H1 (cell line): ENCODE results near the gene CPM. TPM values are rescaled to one million over a fixed set of nuclear protein-coding genes. Genes with fewer than 3 reads are reported as not detected.

Source experiments
- ASH2L ChIP-seq: fragments of 200-600, 300-600 bp; sonication (generic); IDR thresholded peaks from one replicate; pipeline ENCODE4 v1.7.1; 2017; ENCODE audit warnings: low read length
- BACH1 ChIP-seq: IDR thresholded peaks from 2 replicates; pipeline ENCODE4 v1.6.1; 2012; ENCODE audit warnings: low read length, improper control_type of control experiment
- EP300 ChIP-seq, 2 experiments: IDR thresholded peaks; 1 replicate in 1 of 2; 2 replicates in 1 of 2; pipeline ENCODE4 v1.6.1; 2011 to 2012; ENCODE audit warnings: low read depth in 2 of 2, low read length in 2 of 2, mild to moderate bottlenecking in 2 of 2, borderline replicate concordance in 1 of 2, inconsistent platforms in 1 of 2, moderate library complexity in 1 of 2
- EZH2 ChIP-seq: fragments of 200-600 bp; sonication (generic); IDR thresholded peaks from 2 replicates; pipeline ENCODE4 v1.7.1; 2012; ENCODE audit warnings: low read depth, mild to moderate bottlenecking, moderate library complexity, low read length, inconsistent platforms; ENCODE audit not compliant: severe bottlenecking
- FOSL1 ChIP-seq: IDR thresholded peaks from 2 replicates; pipeline ENCODE4 v1.6.1; 2011; ENCODE audit warnings: mild to moderate bottlenecking, low read depth, low read length, moderate library complexity; ENCODE audit not compliant: insufficient read depth
- GTF2F1 ChIP-seq: IDR thresholded peaks from 2 replicates; pipeline ENCODE4 v1.6.1; 2012; ENCODE audit warnings: low read depth, low read length, improper control_type of control experiment, borderline replicate concordance
- HDAC6 ChIP-seq: IDR thresholded peaks from one replicate; pipeline ENCODE4 v1.7.1; 2012; ENCODE audit warnings: low read depth, mild to moderate bottlenecking, inconsistent platforms, low read length, moderate library complexity
- JUN ChIP-seq: IDR thresholded peaks from 2 replicates; pipeline ENCODE4 v1.6.1; 2011; ENCODE audit warnings: low read depth, mild to moderate bottlenecking, improper control_type of control experiment, low read length
- JUND ChIP-seq: IDR thresholded peaks from 2 replicates; pipeline ENCODE4 v1.6.1; 2011; ENCODE audit warnings: mild to moderate bottlenecking, improper control_type of control experiment, low read length
- MAFK ChIP-seq: IDR thresholded peaks from 2 replicates; pipeline ENCODE4 v1.6.1; 2012; ENCODE audit warnings: low read depth, mild to moderate bottlenecking, improper control_type of control experiment, low read length
- NRF1 ChIP-seq: IDR thresholded peaks from 2 replicates; pipeline ENCODE4 v1.6.1; 2011; ENCODE audit warnings: mild to moderate bottlenecking, low read depth, low read length, improper control_type of control experiment
- POLR2AphosphoS5 ChIP-seq: IDR thresholded peaks from 2 replicates; pipeline ENCODE4 v1.6.1; 2011; ENCODE audit warnings: low read depth, low read length
- RBBP5 ChIP-seq: IDR thresholded peaks from 2 replicates; pipeline ENCODE4 v1.7.1; 2012; ENCODE audit warnings: low read depth, mild to moderate bottlenecking, inconsistent platforms, low read length, moderate library complexity, borderline replicate concordance
- SRF ChIP-seq: IDR thresholded peaks from 2 replicates; pipeline ENCODE4 v1.6.1; 2011; ENCODE audit warnings: mild to moderate bottlenecking, low read depth, low read length, moderate library complexity
- TEAD4 ChIP-seq: IDR thresholded peaks from 2 replicates; pipeline ENCODE4 v1.6.1; 2012; ENCODE audit warnings: low read depth, low read length, inconsistent platforms, mixed read lengths
- polyA plus RNA-seq, 7 experiments: library from polyadenylated mRNA; depleted of rRNA in 3 of 7; stranded (reverse) in 5 of 7; unstranded in 2 of 7; fragments of >200 nt in 5 of 7; fragments of 200-250 nt in 2 of 7; gene quantifications; 1 replicate in 5 of 7; 2 replicates in 1 of 7; 4 replicates in 1 of 7; pipeline versions ENCODE4 v1.2.1 to v1.2.3, GENCODE V29; 2011 to 2013; ENCODE audit warnings: missing spikeins in 2 of 7, mixed read lengths in 2 of 7
- total RNA-seq: library from RNA; stranded (reverse); fragmentation: NEBNext Ultra II Directional; extraction: Animal tissue kit (Norgen Biotek cat#: 25700); gene quantifications from 2 replicates; pipeline ENCODE4 v1.2.1, GENCODE V29; 2021
- TF ChIP-seq, protein P1 (sequence below), 3 experiments: IDR thresholded peaks; 1 replicate in 2 of 3; 2 replicates in 1 of 3; pipeline versions ENCODE4 v1.5.1 to v1.6.1; 2011; ENCODE audit warnings: low read length in 3 of 3, mild to moderate bottlenecking in 3 of 3, inconsistent platforms in 2 of 3, low read depth in 1 of 3, moderate library complexity in 1 of 3; ENCODE audit not compliant: insufficient read depth in 1 of 3; ENCODE audit errors: control extremely low read depth in 1 of 3
- TF ChIP-seq, protein P2 (sequence below): IDR thresholded peaks from 2 replicates; pipeline ENCODE4 v1.6.1; 2012; ENCODE audit warnings: low read length, inconsistent platforms
- TF ChIP-seq, protein P3 (sequence below): IDR thresholded peaks from 2 replicates; pipeline ENCODE4 v1.6.1; 2011; ENCODE audit warnings: low read depth, mild to moderate bottlenecking, low read length; ENCODE audit not compliant: insufficient read depth

Gene CPM
- total and polyA plus RNA-seq, 2 of the 8 experiments (the other 6 are each of a cell fraction or from before 2014, with no cell fraction given), result 0.33 to 3.1 TPM

DNA sequence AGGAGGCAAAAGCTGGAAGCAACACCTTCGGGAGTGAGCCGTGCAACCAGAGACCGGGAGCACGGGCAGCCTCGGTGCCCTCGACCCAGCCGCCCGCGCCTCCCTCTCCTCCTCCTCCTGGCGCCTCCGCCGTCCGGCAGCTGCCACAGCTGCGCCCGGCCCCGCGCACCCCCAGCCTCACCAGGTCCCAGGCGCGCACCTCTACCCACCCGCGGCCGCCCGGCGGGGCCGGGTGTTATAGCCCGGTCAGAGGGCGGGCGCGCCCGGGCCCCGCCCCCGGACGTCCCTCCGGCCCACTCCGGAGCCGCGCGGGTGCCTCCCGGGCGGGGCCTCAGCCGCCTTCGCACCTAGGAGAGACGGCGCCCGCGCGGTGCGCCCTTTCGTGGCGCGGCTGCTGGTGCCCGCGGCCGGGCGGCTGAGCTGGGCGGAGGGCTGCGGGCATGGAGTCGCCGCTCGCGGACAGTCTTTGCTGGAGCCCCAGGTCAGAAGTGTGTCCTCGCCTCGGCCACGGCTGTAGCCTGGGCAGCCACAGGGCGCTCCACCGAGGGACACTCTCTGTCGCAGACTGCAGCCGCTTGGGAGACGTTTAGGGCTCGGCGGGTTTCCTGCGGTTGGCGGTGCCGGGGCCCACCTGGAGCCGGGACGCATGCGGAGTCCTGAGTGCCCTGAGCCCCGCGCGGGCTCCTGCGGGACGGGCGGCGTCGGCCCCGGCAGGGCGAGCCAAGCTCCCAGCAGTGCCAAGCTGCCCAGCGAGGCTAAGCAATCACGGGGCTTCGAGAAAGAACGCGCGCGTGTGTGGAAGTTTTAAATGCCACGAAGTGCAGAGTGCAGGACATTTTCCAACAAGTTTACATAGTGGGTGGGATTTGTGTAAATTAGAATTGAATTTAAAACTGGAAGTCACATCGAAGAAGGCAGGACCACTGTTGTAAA lies at the start of gene CPM (continued):
- TF ChIP-seq BACH1 (peak; percentile 25; the same call in 1 of the 2 replicates), HDAC6 (no peak), FOSL1 (no peak), POLR2AphosphoS5 (no peak), NRF1 (no peak), EP300 (IDR thresholded peaks at IDR 0.05; ENCODE audit: borderline replicate concordance in 1 of 2, low read depth in 2 of 2, low read length in 2 of 2) (no peak), JUND (no peak), SRF (no peak), ASH2L (peak; percentile 60), JUN (no peak), MAFK (no peak), EZH2 (peak; percentile 76), TEAD4 (no peak), GTF2F1 (no peak), RBBP5 (no peak)
- TF ChIP-seq, protein P1, sequence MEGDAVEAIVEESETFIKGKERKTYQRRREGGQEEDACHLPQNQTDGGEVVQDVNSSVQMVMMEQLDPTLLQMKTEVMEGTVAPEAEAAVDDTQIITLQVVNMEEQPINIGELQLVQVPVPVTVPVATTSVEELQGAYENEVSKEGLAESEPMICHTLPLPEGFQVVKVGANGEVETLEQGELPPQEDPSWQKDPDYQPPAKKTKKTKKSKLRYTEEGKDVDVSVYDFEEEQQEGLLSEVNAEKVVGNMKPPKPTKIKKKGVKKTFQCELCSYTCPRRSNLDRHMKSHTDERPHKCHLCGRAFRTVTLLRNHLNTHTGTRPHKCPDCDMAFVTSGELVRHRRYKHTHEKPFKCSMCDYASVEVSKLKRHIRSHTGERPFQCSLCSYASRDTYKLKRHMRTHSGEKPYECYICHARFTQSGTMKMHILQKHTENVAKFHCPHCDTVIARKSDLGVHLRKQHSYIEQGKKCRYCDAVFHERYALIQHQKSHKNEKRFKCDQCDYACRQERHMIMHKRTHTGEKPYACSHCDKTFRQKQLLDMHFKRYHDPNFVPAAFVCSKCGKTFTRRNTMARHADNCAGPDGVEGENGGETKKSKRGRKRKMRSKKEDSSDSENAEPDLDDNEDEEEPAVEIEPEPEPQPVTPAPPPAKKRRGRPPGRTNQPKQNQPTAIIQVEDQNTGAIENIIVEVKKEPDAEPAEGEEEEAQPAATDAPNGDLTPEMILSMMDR (IDR thresholded peaks at IDR 0.05; ENCODE audit: control extremely low read depth in 1 of 3, insufficient read depth in 1 of 3, low read depth in 1 of 3, low read length in 3 of 3), result no peak
- TF ChIP-seq, protein P2, sequence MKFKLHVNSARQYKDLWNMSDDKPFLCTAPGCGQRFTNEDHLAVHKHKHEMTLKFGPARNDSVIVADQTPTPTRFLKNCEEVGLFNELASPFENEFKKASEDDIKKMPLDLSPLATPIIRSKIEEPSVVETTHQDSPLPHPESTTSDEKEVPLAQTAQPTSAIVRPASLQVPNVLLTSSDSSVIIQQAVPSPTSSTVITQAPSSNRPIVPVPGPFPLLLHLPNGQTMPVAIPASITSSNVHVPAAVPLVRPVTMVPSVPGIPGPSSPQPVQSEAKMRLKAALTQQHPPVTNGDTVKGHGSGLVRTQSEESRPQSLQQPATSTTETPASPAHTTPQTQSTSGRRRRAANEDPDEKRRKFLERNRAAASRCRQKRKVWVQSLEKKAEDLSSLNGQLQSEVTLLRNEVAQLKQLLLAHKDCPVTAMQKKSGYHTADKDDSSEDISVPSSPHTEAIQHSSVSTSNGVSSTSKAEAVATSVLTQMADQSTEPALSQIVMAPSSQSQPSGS, result no peak
- TF ChIP-seq, protein P3, sequence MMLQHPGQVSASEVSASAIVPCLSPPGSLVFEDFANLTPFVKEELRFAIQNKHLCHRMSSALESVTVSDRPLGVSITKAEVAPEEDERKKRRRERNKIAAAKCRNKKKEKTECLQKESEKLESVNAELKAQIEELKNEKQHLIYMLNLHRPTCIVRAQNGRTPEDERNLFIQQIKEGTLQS, result no peak
